HG03280 (cell line): ENCODE results near the gene ADRB1.

Source experiments
- ATAC-seq: cut with Tn5 transposase; IDR thresholded peaks from one replicate; pipeline ENCODE4 v1.9.1; 2021; ENCODE audit warnings: mild to moderate bottlenecking, moderate library complexity; ENCODE audit not compliant: unreplicated experiment

ADRB1 gene

GRCh38 chr10:114084215-114084614 lies 40.5 kb downstream of the ADRB1 start:
- ATAC-seq, result no peak

- ATAC-seq, result no peak
These were observed 43.6 kb downstream of the ADRB1 start for GRCh38 chr10:114087255-114087654.

- ATAC-seq, result no peak
These were observed 44.0 kb downstream of the ADRB1 start for GRCh38 chr10:114087655-114088054.

GRCh38 chr10:114094795-114095194 lies 51.1 kb downstream of the ADRB1 start:
- ATAC-seq, result no peak

GRCh38 chr10:114095559-114096337 lies 52.1 kb downstream of the ADRB1 start:
- no peak for ATAC-seq
